HEK293 (cell line): ENCODE results near the gene ZKSCAN4.

Experiments used
- BCL11B ChIP-seq: fragments of 450-650 bp; formaldehyde crosslinking; IDR thresholded peaks from 2 replicates; pipeline ENCODE4 v1.5.1; 2016; ENCODE audit warnings: low read depth, missing biosample characterization, missing genetic modification characterization
- EGR2 ChIP-seq: fragments of 450-650 bp; formaldehyde crosslinking; IDR thresholded peaks from 2 replicates; pipeline ENCODE4 v1.5.1; 2016; ENCODE audit warnings: low read depth, missing biosample characterization, missing genetic modification characterization
- GLIS2 ChIP-seq: fragments of 450-650 bp; formaldehyde crosslinking; IDR thresholded peaks from 2 replicates; pipeline ENCODE4 v1.5.1; 2016; ENCODE audit warnings: missing biosample characterization, missing genetic modification characterization
- HOXD13 ChIP-seq: sonication (generic); formaldehyde crosslinking; IDR thresholded peaks from 2 replicates; pipeline ENCODE4 v1.8.0; 2022; ENCODE audit warnings: missing genetic modification reagents, borderline replicate concordance
- OSR2 ChIP-seq: fragments of 450-650 bp; formaldehyde crosslinking; IDR thresholded peaks from 2 replicates; pipeline ENCODE4 v1.5.1; 2016; ENCODE audit warnings: missing biosample characterization, missing genetic modification characterization
- PRDM2 ChIP-seq: fragments of 450-650 bp; formaldehyde crosslinking; IDR thresholded peaks from 2 replicates; pipeline ENCODE4 v1.5.1; 2016; ENCODE audit warnings: missing biosample characterization, missing genetic modification characterization, borderline replicate concordance
- RBAK ChIP-seq: fragments of 450-650 bp; formaldehyde crosslinking; IDR thresholded peaks from 2 replicates; pipeline ENCODE4 v1.5.1; 2016; ENCODE audit warnings: missing biosample characterization, missing genetic modification characterization
- SP7 ChIP-seq: fragments of 450-650 bp; formaldehyde crosslinking; IDR thresholded peaks from 2 replicates; pipeline ENCODE4 v1.5.1; 2016; ENCODE audit warnings: missing biosample characterization, missing genetic modification characterization
- ZBTB20 ChIP-seq: fragments of 450-650 bp; formaldehyde crosslinking; IDR thresholded peaks from 2 replicates; pipeline ENCODE4 v1.5.1; 2016; ENCODE audit warnings: missing biosample characterization, missing genetic modification characterization
- ZBTB7A ChIP-seq: fragments of 450-650 bp; formaldehyde crosslinking; IDR thresholded peaks from 2 replicates; pipeline ENCODE4 v1.5.1; 2016; ENCODE audit warnings: low read depth, missing biosample characterization, missing genetic modification characterization
- ZEB2 ChIP-seq: fragments of 450-650 bp; formaldehyde crosslinking; IDR thresholded peaks from 2 replicates; pipeline ENCODE4 v1.5.1; 2016; ENCODE audit warnings: missing biosample characterization, missing genetic modification characterization
- ZNF184 ChIP-seq: fragments of 450-650 bp; IDR thresholded peaks from 2 replicates; pipeline ENCODE4 v1.5.1; 2018; ENCODE audit warnings: missing biosample characterization, mild to moderate bottlenecking, missing genetic modification characterization
- ZNF221 ChIP-seq: fragments of 450-650 bp; formaldehyde crosslinking; IDR thresholded peaks from 2 replicates; pipeline ENCODE4 v1.5.1; 2017; ENCODE audit warnings: missing biosample characterization, missing genetic modification characterization, borderline replicate concordance
- ZNF292 ChIP-seq: fragments of 450-650 bp; formaldehyde crosslinking; IDR thresholded peaks from 2 replicates; pipeline ENCODE4 v1.5.1; 2016; ENCODE audit warnings: low read depth, missing biosample characterization, missing genetic modification characterization, borderline replicate concordance
- ZNF335 ChIP-seq: fragments of 450-650 bp; formaldehyde crosslinking; conservative IDR thresholded peaks from 2 replicates; pipeline ENCODE4 v1.5.1; 2016; ENCODE audit warnings: missing biosample characterization, missing genetic modification characterization
- ZNF354C ChIP-seq: fragments of 450-650 bp; formaldehyde crosslinking; IDR thresholded peaks from 2 replicates; pipeline ENCODE4 v1.5.1; 2016; ENCODE audit warnings: missing biosample characterization, missing genetic modification characterization, low read depth, borderline replicate concordance
- ZNF501 ChIP-seq: fragments of 450-650 bp; formaldehyde crosslinking; IDR thresholded peaks from 2 replicates; pipeline ENCODE4 v1.5.1; 2016; ENCODE audit warnings: missing biosample characterization, missing genetic modification characterization
- ZNF529 ChIP-seq: fragments of 450-650 bp; formaldehyde crosslinking; IDR thresholded peaks from 2 replicates; pipeline ENCODE4 v1.5.1; 2017; ENCODE audit warnings: missing genetic modification characterization, missing biosample characterization; ENCODE audit not compliant: insufficient replicate concordance
- ZNF571 ChIP-seq: fragments of 450-650 bp; formaldehyde crosslinking; IDR thresholded peaks from 2 replicates; pipeline ENCODE4 v1.5.0; 2017; ENCODE audit warnings: missing biosample characterization, missing genetic modification characterization
- ZNF664 ChIP-seq: fragments of 450-650 bp; formaldehyde crosslinking; IDR thresholded peaks from 2 replicates; pipeline ENCODE4 v1.5.1; 2016; ENCODE audit warnings: missing biosample characterization, missing genetic modification characterization
- ZNF670 ChIP-seq: fragments of 450-650 bp; formaldehyde crosslinking; IDR thresholded peaks from 2 replicates; pipeline ENCODE4 v1.5.1; 2016; ENCODE audit warnings: missing biosample characterization, missing genetic modification characterization, low read depth
- ZNF768 ChIP-seq: fragments of 450-650 bp; formaldehyde crosslinking; IDR thresholded peaks from 2 replicates; pipeline ENCODE4 v1.5.1; 2018; ENCODE audit warnings: missing biosample characterization, mild to moderate bottlenecking, missing genetic modification characterization
- ZSCAN16 ChIP-seq: fragments of 450-650 bp; formaldehyde crosslinking; IDR thresholded peaks from 2 replicates; pipeline ENCODE4 v1.5.1; 2016; ENCODE audit warnings: missing biosample characterization, missing genetic modification characterization
- ZSCAN4 ChIP-seq: fragments of 450-650 bp; formaldehyde crosslinking; IDR thresholded peaks from 2 replicates; pipeline ENCODE4 v1.5.1; 2017; ENCODE audit warnings: missing biosample characterization, missing genetic modification characterization
- TF ChIP-seq, protein P1 (sequence below): fragments of 450-650 bp; formaldehyde crosslinking; IDR thresholded peaks from 2 replicates; pipeline ENCODE4 v1.5.1; 2016; ENCODE audit warnings: missing biosample characterization, missing genetic modification characterization
- TF ChIP-seq, protein P2 (sequence below): fragments of 450-650 bp; formaldehyde crosslinking; IDR thresholded peaks from 2 replicates; pipeline ENCODE4 v1.5.1; 2016; ENCODE audit warnings: missing biosample characterization, missing genetic modification characterization

The ZKSCAN4 gene

DNA sequence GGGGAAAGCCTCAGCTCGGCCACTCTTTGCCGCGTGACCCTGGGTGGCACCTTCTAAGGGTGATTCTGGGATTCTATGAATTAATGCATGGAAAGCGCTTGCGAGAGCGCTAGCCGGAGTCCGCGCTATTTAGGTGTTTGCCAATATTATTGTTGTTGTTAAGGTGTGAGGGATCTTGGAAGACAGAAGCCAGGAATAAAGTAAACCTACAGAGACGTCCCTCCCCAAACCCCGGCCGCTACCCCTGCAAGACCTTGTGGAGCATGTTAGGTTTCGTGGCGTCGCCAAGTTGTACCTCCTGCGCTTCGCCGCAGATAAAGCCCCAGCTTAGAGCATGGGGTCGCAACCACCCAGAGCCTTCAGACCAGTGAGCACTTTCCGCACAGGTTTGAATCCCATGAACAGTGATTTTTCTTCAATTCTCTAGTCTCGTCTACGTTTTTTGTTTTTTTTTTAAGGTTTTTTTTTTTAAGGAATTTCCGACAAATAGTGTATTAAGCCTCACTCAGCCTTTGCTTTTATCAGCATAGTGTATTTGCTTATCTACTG is 43.9 kb downstream of the ZKSCAN4 start (continued):
- TF ChIP-seq ZBTB7A (tag by site-specific recombination) (no peak), ZBTB20 (tag by site-specific recombination) (peak; percentile 33), HOXD13 (CRISPR knock-in tag) (no peak), PRDM2 (no peak), ZSCAN16 (tag by site-specific recombination) (no peak), ZNF670 (tag by site-specific recombination) (no peak), BCL11B (tag by site-specific recombination) (no peak), ZNF501 (tag by site-specific recombination) (0 out of 2 replicates have a peak, but pooled peaks have one; percentile 12), ZNF184 (tag by site-specific recombination) (no peak), OSR2 (no peak), ZNF292 (tag by site-specific recombination) (no peak), ZNF529 (tag by site-specific recombination) (no peak), ZNF571 (tag by site-specific recombination) (no peak), EGR2 (no peak), ZNF335 (peak; percentile 88), ZNF664 (tag by site-specific recombination) (no peak), ZSCAN4 (tag by site-specific recombination) (no peak), ZNF221 (tag by site-specific recombination) (no peak), ZEB2 (no peak), SP7 (no peak), RBAK (tag by site-specific recombination) (no peak), GLIS2 (tag by site-specific recombination) (0 out of 2 replicates have a peak, but pooled peaks have one; percentile 31), ZNF768 (tag by site-specific recombination) (no peak), ZNF354C (tag by site-specific recombination) (no peak)
- TF ChIP-seq, protein P1, sequence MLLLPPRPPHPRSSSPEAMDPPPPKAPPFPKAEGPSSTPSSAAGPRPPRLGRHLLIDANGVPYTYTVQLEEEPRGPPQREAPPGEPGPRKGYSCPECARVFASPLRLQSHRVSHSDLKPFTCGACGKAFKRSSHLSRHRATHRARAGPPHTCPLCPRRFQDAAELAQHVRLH (tag by site-specific recombination): 0 out of 2 replicates have a peak, but pooled peaks have one; percentile 27
- TF ChIP-seq, protein P2, sequence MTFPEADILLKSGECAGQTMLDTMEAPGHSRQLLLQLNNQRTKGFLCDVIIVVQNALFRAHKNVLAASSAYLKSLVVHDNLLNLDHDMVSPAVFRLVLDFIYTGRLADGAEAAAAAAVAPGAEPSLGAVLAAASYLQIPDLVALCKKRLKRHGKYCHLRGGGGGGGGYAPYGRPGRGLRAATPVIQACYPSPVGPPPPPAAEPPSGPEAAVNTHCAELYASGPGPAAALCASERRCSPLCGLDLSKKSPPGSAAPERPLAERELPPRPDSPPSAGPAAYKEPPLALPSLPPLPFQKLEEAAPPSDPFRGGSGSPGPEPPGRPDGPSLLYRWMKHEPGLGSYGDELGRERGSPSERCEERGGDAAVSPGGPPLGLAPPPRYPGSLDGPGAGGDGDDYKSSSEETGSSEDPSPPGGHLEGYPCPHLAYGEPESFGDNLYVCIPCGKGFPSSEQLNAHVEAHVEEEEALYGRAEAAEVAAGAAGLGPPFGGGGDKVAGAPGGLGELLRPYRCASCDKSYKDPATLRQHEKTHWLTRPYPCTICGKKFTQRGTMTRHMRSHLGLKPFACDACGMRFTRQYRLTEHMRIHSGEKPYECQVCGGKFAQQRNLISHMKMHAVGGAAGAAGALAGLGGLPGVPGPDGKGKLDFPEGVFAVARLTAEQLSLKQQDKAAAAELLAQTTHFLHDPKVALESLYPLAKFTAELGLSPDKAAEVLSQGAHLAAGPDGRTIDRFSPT (tag by site-specific recombination): no peak
